ENCODE data around the gene C11orf86. TPM values are rescaled to one million over a fixed set of nuclear protein-coding genes. Genes with fewer than 3 reads are reported as not detected.

Gene C11orf86
- total and polyA plus RNA-seq, 10 of the 15 experiments (the other 5 are each of a cell fraction or from before 2014, with no cell fraction given) = not detected

DNA sequence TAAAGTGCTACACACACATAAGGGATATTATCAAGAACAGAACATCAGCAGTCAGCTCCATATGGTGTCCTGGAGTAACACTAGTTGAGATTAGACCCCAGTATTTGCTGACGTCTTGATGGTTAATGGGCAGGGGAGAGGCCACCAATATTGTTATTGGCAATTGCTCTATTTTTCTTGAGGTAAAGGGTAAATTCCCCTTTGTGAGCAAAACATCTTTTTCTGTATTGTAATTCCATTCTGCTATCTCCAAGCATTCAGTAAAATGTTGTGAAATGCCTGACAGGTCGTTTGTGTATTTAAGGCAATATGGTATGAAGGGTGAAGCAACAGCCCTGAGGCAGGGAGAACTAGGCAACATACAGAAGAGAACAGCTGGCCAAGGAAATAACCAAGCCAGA lies 38.8 kb upstream of the C11orf86 start:
- CTCF ChIA-PET = interaction anchor here (0.7 kb wide), 1 partner anchor 592 kb away, joined by 4 read pairs; no protein-coding TSS in a partner anchor
- SMC1A ChIA-PET (ENCODE audit: uncharacterized antibody, unreplicated experiment) = no interaction called here

More for the DNA sequence above, 38.8 kb upstream of the C11orf86 start:
- H3K4me2 ChIP-seq (ENCODE audit: control insufficient read depth, insufficient read depth) = no peak overlapping the region
- no peak overlapping the region for H3K9ac ChIP-seq (ENCODE audit: control insufficient read depth, insufficient read depth, low read length)
- POLR2A ChIA-PET = no interaction called here
- H3K4me3 ChIP-seq = no peak overlapping the region
- TF ChIP-seq CHD1 (IDR thresholded peaks at IDR 0.05; ENCODE audit: low read depth, low read length) = no peak
- no peak for TF ChIP-seq NR2C1 (IDR thresholded peaks at IDR 0.05)
- no peak for TF ChIP-seq GATAD2B (conservative IDR thresholded peaks at IDR 0.05; ENCODE audit: low read depth)
- TF ChIP-seq SRF (IDR thresholded peaks at IDR 0.05; ENCODE audit: low read depth in 2 of 2, low read length in 2 of 2) = no peak
- no peak for TF ChIP-seq ZNF274 (IDR thresholded peaks at IDR 0.05; ENCODE audit: insufficient read depth, insufficient read length)
- no peak for TF ChIP-seq YY1 (IDR thresholded peaks at IDR 0.05; ENCODE audit: low read depth, low read length)
- no peak for TF ChIP-seq FOS (IDR thresholded peaks at IDR 0.05; ENCODE audit: borderline replicate concordance, extremely low read depth, insufficient read length)
- TF ChIP-seq POLR2AphosphoS5 (IDR thresholded peaks at IDR 0.05; ENCODE audit: low read length) = no peak
- TF ChIP-seq BHLHE40 (IDR thresholded peaks at IDR 0.05; ENCODE audit: borderline replicate concordance in 1 of 2, low read depth in 2 of 2, low read length in 1 of 2) = no peak
- no peak for TF ChIP-seq RAD21 (IDR thresholded peaks at IDR 0.05; ENCODE audit: insufficient read depth, low read depth, low read length)
- no peak for TF ChIP-seq TCF12 (IDR thresholded peaks at IDR 0.05; ENCODE audit: low read depth, low read length)
- TF ChIP-seq, protein P1, sequence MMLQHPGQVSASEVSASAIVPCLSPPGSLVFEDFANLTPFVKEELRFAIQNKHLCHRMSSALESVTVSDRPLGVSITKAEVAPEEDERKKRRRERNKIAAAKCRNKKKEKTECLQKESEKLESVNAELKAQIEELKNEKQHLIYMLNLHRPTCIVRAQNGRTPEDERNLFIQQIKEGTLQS (IDR thresholded peaks at IDR 0.05; ENCODE audit: borderline replicate concordance, extremely low read depth, low read depth, low read length) = no peak
- TF ChIP-seq, protein P2, sequence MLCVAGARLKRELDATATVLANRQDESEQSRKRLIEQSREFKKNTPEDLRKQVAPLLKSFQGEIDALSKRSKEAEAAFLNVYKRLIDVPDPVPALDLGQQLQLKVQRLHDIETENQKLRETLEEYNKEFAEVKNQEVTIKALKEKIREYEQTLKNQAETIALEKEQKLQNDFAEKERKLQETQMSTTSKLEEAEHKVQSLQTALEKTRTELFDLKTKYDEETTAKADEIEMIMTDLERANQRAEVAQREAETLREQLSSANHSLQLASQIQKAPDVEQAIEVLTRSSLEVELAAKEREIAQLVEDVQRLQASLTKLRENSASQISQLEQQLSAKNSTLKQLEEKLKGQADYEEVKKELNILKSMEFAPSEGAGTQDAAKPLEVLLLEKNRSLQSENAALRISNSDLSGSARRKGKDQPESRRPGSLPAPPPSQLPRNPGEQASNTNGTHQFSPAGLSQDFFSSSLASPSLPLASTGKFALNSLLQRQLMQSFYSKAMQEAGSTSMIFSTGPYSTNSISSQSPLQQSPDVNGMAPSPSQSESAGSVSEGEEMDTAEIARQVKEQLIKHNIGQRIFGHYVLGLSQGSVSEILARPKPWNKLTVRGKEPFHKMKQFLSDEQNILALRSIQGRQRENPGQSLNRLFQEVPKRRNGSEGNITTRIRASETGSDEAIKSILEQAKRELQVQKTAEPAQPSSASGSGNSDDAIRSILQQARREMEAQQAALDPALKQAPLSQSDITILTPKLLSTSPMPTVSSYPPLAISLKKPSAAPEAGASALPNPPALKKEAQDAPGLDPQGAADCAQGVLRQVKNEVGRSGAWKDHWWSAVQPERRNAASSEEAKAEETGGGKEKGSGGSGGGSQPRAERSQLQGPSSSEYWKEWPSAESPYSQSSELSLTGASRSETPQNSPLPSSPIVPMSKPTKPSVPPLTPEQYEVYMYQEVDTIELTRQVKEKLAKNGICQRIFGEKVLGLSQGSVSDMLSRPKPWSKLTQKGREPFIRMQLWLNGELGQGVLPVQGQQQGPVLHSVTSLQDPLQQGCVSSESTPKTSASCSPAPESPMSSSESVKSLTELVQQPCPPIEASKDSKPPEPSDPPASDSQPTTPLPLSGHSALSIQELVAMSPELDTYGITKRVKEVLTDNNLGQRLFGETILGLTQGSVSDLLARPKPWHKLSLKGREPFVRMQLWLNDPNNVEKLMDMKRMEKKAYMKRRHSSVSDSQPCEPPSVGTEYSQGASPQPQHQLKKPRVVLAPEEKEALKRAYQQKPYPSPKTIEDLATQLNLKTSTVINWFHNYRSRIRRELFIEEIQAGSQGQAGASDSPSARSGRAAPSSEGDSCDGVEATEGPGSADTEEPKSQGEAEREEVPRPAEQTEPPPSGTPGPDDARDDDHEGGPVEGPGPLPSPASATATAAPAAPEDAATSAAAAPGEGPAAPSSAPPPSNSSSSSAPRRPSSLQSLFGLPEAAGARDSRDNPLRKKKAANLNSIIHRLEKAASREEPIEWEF (IDR thresholded peaks at IDR 0.05; ENCODE audit: insufficient replicate concordance, low read depth, low read length) = no peak
- no peak for TF ChIP-seq CBX5 (IDR thresholded peaks at IDR 0.05; ENCODE audit: low read depth)
- TF ChIP-seq RELA (IDR thresholded peaks at IDR 0.05; ENCODE audit: borderline replicate concordance, partially characterized antibody) = no peak
- no peak for TF ChIP-seq TCF7 (IDR thresholded peaks at IDR 0.05; ENCODE audit: borderline replicate concordance)
- no peak for TF ChIP-seq RCOR1 (conservative IDR thresholded peaks at IDR 0.05; ENCODE audit: low read depth, low read length)
- DNase-seq (ENCODE audit: low read depth, low spot score) (no peak), ATAC-seq (no peak), FAIRE-seq (no peak)
- no peaks in the 10 kb centered on the region for H3K36me3 ChIP-seq (ENCODE audit: control insufficient read depth in 2 of 2, insufficient read depth in 2 of 2, low read length in 1 of 2)
- no peak overlapping the region for H3K27ac ChIP-seq (ENCODE audit: control insufficient read depth, insufficient read depth)
- intact Hi-C loops (cut with micrococcal nuclease; ENCODE audit: unreplicated experiment) (no loop called here), in situ Hi-C loops (cut with MboI) (no loop called here)
- no peaks in the 10 kb centered on the region for H3K9me3 ChIP-seq (replicated peaks; ENCODE audit: control insufficient read depth, insufficient read depth, low read length)
- H3K79me2 ChIP-seq (ENCODE audit: control insufficient read depth, insufficient read depth, low read length) = no peaks in the 10 kb centered on the region
- H3K27me3 ChIP-seq (replicated peaks in 1 of 2; ENCODE audit: control insufficient read depth in 2 of 2, insufficient read depth in 2 of 2, low read length in 1 of 2) = peaks cover 0 to 7% of the 10 kb centered on the region in 2 experiments; a peak in 2 of 4 replicates
- RAD21 ChIA-PET (ENCODE audit: unreplicated experiment) = no interaction called here
- no TSS peak for BruUV-seq (replicated peaks)
- WGBS (ENCODE audit: insufficient coverage, insufficient replicate concordance, low lambda C conversion rate, missing lambda C conversion rate) = 16% methylated on average over 2 of the region's 2 CpGs
- no peaks in the 10 kb centered on the region for H3K4me1 ChIP-seq (ENCODE audit: control insufficient read depth, insufficient read depth, low read length)
- H4K20me1 ChIP-seq (ENCODE audit: control insufficient read depth, insufficient read depth) = no peaks in the 10 kb centered on the region
- H2AFZ ChIP-seq (ENCODE audit: control insufficient read depth, low read depth, low read length) = no peak overlapping the region
